GM19099 (cell line): ENCODE results near the gene AP1B1.

Source experiments
- POLR2A ChIP-seq: IDR thresholded peaks from 3 replicates; pipeline ENCODE4 v1.6.1; 2011; ENCODE audit warnings: low read depth; ENCODE audit not compliant: insufficient read length; ENCODE audit errors: extremely low read depth

The AP1B1 gene

GRCh38 chr22:29387921-29388758 is at the start of gene AP1B1:
AP1B1 (minus strand) TSS chr22:29388570; CDS start chr22:29367243, 21,327 bp downstream.
- peak; percentile 92 for TF ChIP-seq POLR2A

- no peak for TF ChIP-seq POLR2A
Measured at GRCh38 chr22:29435236-29436136, 47.1 kb upstream of the AP1B1 start.

GRCh38 chr22:29434288-29434687 is 45.9 kb upstream of the AP1B1 start:
- no peak for TF ChIP-seq POLR2A

GRCh38 chr22:29433856-29434255 is 45.5 kb upstream of the AP1B1 start:
- TF ChIP-seq POLR2A: no peak

- TF ChIP-seq POLR2A: no peak
Measured at GRCh38 chr22:29431986-29432385, 43.6 kb upstream of the AP1B1 start.

GRCh38 chr22:29427176-29427760 is 38.9 kb upstream of the AP1B1 start:
- TF ChIP-seq POLR2A: no peak

- TF ChIP-seq POLR2A: no peak
Measured at GRCh38 chr22:29426476-29426875, 38.1 kb upstream of the AP1B1 start.

GRCh38 chr22:29408940-29409339 is 20.6 kb upstream of the AP1B1 start:
- no peak for TF ChIP-seq POLR2A

- TF ChIP-seq POLR2A: no peak
Measured at GRCh38 chr22:29400576-29400975, 12.2 kb upstream of the AP1B1 start.

GRCh38 chr22:29397791-29398190 is 9.4 kb upstream of the AP1B1 start:
- no peak for TF ChIP-seq POLR2A

- no peak for TF ChIP-seq POLR2A
Measured at GRCh38 chr22:29396126-29396525, 7.8 kb upstream of the AP1B1 start.

- TF ChIP-seq POLR2A: no peak
Measured at GRCh38 chr22:29394931-29395581, 6.7 kb upstream of the AP1B1 start.

GRCh38 chr22:29393019-29393608 is 4.7 kb upstream of the AP1B1 start:
- TF ChIP-seq POLR2A: no peak

GRCh38 chr22:29391546-29391945 is 3.2 kb upstream of the AP1B1 start:
- TF ChIP-seq POLR2A: no peak
